GM19438 (cell line): ENCODE data around the gene NFIA.

Source experiments
- ATAC-seq: cut with Tn5 transposase; IDR thresholded peaks from one replicate; pipeline ENCODE4 v1.9.1; 2021; ENCODE audit warnings: low read depth; ENCODE audit not compliant: unreplicated experiment

Gene NFIA

DNA sequence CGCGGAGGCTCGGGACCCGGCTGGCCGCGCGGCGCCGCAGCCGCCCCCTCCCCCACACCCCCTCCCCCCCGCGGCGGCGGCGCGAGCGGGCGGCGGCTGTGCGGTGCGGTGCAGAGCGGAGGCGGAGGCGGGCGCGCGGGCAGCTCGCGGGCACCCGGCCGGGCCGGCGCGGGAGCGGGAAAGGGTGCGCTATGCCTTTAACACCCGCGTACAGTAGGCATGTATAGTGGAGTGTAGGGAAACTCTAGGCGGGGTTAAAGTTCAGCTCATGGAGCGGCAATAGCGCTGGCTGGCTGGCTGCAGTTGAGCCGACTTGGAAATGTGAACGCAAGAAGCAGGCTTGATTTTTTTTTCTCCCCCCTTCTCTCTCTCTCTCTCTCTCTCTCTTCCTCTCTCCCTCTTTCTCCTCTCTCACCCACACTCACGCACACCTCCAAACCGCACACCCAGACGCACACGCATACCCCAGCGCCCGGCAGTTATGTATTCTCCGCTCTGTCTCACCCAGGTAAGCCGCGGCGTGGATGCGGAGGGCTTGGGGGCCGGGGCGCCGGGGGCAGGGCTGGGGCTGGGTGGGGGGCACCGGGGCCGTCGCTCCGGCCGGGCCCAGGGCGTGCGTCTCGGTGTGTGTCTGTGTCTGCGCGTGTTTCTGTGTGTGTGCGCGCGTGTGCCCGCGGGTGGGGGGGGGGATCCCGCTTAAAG is at the start of gene NFIA:
TSS of gene NFIA (plus strand) at position 251 of the 702 bp plus-strand sequence.
- no peak for ATAC-seq

DNA sequence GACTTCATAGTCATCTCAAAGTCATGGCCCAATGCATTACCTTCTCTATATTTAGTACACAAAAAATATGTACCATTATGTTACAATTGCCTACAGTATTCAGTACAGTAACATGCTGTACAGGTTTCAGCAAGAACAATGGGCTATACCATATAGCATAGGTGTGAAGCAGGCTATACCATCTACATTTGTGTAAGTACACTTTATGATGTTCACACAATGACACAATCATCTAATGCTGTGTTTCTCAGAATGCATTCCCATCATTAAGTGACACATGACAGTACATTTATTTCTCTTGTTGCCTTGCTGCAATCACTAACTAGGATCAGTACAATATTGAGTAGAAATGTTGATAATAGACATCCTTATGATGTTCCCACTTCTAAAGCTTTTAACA is 46.5 kb upstream of the NFIA start:
- ATAC-seq = no peak

DNA sequence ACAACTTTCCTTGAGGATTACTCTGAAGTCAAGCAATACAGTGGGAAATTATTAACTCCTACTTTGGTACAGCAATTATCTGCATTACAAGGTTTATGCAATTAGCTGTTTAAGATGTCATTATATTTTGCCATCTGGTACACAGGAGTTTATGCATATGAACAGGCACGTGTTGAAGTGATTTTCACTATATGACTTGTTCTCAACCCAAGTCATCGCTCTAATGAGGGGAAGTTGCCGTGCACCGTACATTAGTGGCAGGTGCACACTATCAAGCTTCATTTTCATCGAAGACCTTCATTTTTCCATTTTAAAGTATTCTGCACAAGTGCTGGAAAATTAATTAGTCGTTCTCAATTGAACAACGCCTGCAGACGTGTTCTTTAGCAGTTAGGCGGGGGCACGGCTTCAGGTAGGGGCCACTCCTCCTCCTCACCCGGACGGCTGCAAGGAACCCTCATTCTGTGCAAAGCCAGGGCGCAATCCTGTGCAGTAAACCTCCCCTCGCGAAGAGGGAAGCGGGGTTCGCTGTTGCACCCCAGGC is 39.8 kb upstream of the NFIA start:
- no peak for ATAC-seq

DNA sequence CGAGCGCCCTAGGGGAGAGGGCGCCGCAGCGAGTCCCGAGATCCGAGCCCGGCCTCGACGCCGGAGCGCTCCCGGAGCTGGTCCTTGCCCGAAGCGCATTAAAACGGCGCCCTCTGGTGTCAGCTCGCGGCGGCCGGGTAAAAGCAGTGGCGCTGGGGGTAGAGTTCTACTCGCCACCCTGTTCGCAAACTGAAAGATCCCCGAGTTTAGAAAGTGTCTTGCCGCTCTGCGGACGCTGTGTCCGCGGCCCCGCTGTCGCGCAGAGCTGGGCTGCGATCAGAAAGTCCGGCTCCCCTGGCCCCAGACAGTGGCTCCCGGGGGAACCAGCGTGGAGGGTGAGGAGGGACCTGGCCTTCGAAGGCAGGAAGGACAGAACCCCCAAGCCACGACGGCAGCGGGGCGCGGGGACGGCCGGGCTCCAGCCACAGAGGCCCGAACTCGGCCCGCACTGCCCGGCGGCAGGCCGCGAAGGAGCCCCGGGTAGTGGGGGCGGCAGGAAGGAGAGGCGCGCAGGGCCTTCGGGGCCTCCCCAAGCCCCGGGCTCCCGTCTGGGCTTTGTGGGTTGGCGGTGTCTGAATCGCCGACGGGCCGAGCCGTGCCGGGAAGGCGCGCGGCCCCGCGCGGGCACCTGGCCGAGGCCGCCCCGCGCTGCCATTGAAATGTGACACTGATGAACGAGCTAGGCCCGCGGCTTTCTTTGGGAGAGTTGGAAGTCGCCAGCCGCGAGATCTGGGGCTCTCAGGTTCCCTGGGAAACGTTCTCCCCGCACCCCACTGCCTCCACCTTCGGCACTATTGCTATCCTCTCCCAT is 39.1 kb upstream of the NFIA start:
- no peak for ATAC-seq

DNA sequence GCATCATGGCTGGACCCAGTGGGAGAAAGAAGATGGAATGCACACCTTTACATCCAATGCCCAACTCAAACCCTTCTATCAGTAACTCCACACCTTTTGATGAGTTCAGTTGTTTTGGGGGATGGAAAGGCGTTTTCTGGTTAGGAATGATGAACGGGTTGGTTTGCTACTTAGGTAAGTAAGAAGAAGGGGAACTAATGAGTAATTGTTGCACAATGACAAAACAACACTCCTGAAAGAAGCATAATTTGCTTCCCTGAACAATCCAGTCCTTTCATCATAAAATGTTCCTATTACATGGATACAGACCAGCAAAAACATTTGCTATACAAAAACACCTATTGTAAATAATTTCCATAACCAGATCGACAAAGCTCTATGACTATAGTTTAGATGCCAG is 35.9 kb upstream of the NFIA start:
- no peak for ATAC-seq

DNA sequence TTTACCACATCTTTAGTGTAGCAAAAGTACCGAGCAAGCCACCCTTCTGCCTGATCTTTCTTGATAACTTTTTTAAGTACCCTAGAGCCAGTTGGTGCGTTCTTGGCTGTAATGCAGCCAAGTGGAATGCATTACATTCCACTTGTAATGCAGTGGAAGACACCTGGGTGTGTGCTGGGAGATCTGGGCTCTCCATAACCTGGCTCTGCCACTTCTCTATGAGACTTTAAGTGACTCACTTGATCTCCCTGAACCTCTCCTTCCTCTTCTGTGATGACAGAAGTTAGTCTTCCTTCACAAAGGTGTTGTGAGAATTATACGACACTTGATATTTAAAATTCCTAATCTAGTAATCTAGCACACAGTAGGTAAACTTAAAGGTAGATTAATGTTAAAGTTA is 35.3 kb upstream of the NFIA start:
- no peak for ATAC-seq

DNA sequence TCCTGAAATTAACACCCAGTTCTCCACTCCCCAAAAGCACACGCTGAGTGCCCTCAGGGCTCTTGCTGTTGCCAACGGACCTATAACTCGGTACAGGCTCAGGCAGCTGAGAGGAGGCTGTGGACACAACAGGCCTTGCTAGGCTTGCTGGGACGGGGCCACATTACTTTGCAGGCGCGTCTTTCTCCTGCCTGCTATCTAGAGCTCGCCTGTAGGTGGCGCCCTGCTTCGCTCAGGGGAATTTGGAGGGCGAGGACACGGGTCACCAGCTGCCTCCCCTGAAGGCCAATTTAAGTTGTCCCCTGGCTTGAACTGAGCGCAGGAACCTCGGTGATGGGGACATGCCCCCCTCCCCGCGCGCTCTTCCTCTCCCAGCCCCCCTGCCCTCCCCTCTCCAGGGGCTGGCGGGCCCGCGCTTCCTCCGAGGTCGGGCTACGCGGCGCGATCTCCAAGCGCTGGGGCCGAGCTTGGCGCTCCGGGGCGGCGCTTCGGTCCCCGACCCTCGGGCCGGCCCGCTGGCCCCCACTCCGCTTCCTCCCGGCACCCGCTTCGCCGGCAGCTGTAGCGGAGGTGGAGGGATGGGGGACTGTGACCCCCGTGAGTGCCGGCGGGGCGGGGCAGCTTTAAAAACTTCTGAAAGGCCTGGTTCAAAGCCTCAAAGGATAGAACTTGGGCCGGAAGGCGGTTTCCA is 32.4 kb upstream of the NFIA start:
- ATAC-seq = peak; percentile 77

DNA sequence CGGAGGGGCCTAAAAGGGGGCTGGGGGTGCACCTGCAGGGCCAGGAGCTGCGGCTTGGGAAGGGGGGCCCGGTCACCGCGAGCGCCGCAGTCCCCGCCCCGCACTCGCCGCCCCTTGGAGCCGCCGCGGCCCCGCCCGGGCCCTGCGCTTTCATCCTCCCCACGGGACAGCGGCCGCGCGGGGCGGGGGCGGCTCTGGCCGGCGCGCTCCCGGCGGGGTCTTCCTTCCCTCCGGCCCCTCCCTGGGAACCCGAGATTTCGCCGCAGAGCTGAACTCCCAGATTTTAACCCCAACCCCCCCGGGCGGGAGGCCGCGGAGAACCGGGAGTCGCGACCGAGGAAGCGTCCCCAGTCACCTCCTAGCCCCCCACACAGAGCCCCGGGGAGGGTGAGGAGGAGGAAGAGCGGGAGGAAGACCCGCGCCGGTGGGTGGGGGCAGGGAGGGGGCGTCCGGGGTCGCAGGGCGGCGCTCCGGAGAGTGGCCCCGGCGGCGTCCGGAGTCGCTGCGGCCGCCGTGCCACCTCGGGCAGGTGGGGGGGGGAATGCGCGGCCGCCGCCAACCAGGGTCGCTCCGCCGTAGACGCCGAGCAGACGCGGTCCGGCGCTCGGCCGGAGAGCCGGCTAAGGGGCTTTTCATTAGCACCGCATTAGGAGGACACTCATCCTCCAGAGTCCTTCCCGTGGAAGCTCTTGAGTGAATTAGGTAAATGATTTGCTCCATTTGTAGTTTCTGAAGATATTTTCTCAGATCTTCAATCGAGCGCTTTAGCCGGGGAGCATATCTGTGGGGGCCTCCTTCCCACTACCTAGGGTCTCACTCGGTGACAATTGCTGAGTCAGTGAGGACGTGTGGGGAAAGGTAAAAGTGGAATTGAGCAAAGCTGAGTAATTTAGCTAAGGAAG is 31.6 kb upstream of the NFIA start:
- ATAC-seq = peak; percentile 17

DNA sequence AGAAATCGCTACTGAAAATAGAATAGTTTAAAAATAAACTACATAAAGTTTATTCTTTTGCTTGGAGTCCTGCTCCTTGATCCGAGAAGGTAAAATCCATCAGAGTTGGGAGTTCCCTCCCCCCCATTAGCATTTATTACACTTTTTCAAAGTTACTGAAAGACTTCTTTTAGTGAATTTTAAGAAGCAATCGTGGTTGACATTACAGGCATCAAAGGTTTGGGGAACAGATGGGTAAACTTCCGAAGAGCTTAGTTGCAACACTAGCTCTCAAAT is 31.0 kb upstream of the NFIA start:
- ATAC-seq = no peak

DNA sequence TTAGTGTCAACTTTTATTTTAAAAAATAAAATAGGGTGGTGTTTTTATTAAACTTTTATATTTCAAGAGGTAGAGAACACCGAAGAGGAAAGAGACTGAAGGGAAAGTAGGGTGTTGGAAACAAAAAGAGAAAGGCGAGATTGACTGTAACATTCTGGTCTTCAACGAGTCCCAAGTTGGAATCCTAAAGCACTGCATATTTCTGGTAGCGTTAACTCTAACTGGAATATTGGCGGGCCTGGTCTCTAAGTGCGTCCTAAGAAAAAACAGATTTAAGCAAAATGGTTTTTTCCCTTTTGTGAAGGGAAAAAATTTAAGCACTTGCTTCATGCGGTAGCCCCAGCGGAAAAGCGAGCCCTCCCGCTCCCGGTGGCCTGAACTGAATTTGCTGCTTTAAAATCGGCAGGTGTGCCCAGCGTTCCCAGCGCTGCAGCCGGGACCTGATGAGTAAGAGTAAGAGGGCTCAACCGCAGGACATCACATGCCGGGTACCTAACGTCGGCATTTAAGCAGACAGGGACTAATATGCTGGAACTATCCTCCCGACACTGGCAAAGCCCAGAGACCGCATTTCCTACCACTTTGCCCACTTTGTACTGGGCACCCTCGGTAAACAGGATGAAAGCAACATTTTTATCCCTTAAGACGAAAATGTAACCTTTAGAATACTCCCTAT is 30.5 kb upstream of the NFIA start:
- no peak for ATAC-seq

DNA sequence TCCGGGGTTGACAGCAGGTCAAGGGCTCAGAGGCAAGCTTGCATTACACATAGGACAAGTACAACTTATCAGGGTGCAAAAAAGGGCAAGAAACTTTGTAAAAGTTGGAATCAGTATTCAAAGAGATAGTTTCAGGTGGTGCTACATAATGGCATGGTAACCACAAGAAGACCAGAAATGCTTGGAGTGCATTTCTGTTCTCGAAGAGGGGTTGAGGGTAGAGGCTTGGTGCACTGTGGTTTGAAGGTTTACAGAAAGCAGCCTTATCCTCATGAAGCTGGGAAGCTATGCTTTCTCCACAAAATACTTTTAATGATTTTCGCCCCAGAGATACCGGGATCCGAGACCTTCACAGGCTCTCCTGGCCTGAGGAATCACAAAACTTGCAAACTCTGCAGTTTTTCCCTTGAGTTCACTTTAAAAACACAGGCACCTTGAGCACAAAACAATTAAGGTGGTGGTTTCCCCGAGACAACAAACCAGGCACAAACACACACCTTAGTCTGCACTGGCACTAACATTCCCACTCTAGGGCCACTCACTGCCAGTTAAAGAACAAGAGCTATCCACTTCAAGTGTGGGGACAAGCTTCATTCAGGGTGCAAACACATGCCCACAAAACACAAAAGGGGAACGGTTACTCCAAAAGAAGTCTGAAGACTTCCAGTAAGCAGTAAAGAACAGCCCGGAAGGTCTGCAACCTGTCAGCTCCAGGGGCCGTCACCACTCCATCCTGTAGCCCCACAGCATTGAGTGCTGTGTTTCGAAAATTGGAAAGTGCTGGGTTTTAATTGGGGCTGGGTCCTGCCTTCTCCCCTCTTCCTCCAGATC is 29.8 kb upstream of the NFIA start:
- no peak for ATAC-seq

DNA sequence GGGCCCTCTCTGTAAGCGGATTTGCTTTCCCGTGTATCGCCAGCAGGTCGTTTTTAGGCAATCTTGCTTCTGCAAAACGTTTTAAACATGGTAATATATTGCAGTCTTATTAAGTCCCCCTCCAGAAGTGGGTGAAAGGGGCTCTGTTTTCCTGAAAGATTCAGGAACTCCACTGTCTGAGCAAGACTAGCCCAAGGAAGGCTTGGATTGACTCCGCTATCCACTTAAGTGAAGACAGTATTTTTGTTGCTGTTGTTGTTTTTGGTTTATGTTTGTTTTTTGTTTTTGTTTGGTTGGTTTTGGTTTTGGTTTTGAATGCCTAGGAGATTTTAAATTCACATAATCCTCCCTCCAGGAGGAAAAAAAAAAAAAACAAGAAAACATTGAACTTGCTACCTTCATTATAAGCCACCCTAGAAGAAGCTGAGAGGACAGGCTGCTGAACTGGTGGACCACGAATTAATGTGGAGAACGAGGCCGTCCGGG is 29.1 kb upstream of the NFIA start:
- no peak for ATAC-seq

DNA sequence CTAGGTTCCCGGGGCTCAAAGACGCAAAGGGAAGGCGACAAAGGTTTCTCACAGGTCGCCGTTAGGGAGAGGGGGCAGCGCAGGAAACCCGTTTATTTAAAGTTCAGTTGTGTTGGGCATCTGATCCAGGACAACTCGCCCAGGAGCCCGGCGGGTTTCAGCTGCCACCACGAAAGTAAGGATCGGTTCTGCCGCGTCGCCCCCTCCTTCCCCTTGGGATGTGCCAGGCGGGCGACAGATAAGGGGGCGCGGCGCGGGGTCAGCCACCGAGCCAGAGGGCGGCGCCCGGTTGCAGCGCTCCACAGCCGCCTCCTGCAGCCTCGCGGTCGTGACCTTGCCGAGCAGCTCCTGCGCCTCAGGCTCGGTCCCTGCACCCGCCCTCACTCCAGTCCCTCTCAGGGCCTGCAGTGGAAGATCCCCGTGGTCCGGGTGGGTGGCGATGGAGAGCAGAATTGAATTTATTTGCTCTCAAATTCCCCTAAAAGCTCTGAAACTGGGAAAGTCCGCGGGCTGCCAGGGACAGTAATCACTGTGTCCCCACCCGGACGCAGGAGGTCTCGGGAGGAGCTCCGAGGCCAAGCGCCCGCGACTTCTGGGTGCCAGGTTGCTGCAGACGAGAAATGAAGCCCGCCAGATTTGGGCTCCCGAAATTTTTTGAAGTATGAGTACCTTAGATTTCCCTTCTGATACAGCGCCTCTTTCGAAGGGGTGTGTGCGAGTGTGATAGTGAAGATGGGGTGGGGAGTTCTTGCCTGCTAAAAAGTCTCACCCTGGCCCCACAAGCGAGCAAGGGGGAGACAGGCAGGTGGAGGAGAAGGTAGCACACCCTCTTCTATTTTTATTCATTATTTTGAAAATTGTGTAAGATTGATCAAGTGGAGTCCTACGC is 28.4 kb upstream of the NFIA start:
- ATAC-seq = no peak

DNA sequence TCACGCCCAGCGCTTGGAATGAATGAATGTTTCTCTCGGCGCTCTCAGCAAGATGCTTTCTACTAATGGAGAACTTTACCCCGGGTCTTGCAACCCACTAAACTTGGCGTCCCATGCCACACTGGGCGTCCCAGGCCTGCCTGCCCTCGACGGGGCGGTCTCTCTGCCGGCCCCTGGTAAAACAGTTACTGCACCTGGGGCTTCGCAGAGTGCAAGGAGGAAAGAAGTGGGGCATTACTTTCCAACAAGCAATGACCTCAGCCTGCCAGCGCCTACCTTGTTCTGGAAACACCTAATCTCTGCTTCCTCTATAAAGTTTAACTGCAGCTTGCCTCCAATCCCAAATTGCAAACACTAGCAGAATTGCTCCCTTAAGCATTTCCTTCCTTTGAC is 27.8 kb upstream of the NFIA start:
- ATAC-seq = no peak

DNA sequence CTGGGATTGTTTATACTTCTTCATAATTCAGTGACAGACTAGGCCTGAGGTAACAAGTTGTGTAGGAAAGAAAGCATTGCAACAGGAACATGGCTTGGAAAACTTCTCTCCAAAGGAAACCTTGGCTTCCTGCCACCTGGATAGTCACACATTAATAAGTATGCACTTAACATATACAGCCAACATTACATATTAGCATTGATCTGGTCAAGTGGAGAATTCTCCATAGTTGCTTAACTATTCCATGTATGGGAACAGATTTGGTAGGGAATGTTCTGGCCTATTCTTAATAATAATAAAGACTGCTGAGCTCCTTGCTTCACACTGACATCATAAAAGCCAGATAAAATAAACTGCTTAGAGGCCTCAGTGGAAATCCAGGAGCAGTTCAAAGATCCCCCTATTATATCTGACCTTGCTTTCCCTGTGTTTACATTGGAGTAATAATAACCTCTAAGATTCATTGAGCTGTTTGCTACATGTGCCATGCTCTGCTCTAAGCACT is 27.2 kb upstream of the NFIA start:
- ATAC-seq = no peak

DNA sequence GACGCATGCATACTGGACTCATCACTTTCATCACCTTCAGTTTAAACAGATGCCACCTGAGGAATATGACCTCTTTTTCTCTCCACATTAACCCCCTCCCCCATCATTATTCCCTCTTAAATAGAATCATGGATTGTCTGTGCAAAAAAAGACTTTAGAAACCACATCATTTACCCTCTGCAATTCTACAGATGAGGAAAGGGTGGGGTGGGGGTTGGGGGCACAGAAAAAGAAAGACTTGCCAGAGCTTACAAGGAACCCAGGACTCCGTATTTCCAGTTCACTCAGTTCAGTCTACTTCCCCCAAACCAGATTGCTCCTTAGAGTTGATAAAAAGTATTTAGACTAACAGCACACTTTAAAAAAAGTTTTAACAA is 26.2 kb upstream of the NFIA start:
- ATAC-seq = no peak

DNA sequence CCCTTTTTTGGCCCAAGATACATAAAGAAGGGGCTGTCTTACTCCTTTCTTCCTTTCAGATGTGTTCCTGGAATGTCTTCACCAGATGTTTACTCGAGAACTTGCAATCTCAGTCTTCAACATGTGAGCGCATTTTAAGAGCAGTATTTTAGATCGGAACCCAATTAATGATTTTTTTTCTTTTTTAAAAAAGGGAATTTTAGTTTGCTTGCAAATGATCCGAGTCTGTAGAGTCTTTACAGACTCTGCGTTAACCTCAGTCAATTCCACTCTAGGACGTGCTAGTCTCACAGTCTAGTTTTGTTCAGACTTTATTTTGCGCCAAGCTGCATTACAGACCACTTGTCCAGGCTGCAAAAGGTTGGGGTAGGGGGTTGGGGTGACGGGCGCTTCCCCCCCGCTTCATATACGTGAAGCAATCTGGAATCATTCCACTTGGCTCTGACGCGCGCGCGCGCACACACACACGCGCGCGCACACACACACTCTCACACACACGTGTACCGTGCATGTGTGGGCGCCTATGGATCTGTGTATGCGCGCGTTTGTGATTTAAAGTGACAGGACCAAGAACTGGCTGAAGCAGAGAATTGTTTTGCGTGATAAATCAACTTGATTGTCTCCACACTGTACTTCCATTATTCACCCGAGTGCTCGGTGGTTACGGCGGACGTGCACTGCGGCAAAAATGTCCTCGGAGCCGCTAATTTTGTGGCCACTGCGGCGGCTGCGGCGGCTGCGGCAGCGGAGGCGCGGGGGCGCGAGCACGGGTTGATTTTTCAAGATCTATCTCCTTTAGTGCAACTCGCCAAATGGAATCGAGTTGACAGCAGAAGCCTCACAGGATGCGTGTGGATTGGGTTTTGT is 25.6 kb upstream of the NFIA start:
- ATAC-seq = no peak
